ENCODE data around the gene STYXL2. TPM values are rescaled to one million over a fixed set of nuclear protein-coding genes. Genes with fewer than 3 reads are reported as not detected.
A peak's percentile ranks its signal among the peaks of the same experiment; 100 is the strongest.

STYXL2 gene
- total RNA-seq (2014; rRNA removed; shearing (Covaris generic)) (not detected in 2 replicates), total RNA-seq (2022) (not detected in 2 replicates), Bru-seq, nascent RNA (not detected), BruChase-seq, experiment 1, labeled RNA remaining after a 6-hour chase (not detected), BruChase-seq, experiment 2, labeled RNA remaining after a 2-hour chase (not detected)
- long read RNA-seq, result 0 reads

DNA sequence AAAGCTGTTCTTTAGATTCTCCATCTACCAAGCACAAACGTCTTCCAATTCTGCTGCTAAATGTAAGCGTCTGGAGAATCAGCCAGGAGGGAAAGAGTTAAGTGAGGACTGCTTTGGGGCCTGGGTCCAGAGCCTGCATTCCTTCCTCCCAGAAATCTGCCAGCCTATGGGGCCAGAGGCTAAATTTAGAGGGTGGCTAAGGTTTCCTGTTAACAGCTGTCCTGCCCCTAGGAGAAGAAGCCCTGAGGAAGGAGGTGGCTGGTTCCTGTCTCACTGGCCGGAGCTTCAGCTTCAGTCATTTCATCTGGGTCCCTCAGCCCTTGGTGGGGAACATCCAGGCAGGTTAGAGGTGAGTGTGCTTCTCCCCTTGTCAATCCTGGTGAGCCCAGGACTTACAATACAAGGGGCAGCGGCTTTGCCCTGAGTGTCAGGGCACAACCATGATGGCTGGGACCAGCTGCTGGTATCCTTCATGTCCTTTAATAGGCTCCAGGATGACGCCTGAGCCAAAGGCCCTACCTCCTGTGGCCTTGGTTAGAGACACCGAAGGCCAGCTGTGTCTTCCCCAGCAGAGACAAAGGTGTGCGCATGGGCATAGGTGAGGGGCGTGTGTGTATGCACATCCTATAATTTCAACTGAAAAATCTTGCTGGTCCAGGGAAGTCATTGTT is at the start of gene STYXL2:
Gene STYXL2 (plus strand): TSS at position 230 of the 671 bp plus-strand sequence. CDS start 775 bp downstream, outside the sequence.
- intact Hi-C loops (cut with micrococcal nuclease; ENCODE audit: unreplicated experiment), result no loop called here
- ChIA-PET CTCF (ENCODE audit: unreplicated experiment) (no interaction called here), POLR2A (no interaction called here)
- peaks cover 8% of the 10 kb centered on the region for H3K4me1 ChIP-seq (ENCODE audit: insufficient read depth, low read length, poor library complexity, severe bottlenecking)
- no peaks in the 10 kb centered on the region for H3K36me3 ChIP-seq (ENCODE audit: insufficient read depth, low read length)
- H3K9me3 ChIP-seq (ENCODE audit: low read length), result no peaks in the 10 kb centered on the region
- no peak within 1 kb of the TSS for H3K27ac ChIP-seq (ENCODE audit: low read depth, low read length, poor library complexity, severe bottlenecking)
- no peaks in the 10 kb centered on the region for H4K20me1 ChIP-seq (ENCODE audit: insufficient read depth, low read length)
- H2AFZ ChIP-seq (ENCODE audit: low read length), result no peak within 1 kb of the TSS
- H3K79me2 ChIP-seq (ENCODE audit: insufficient read depth, low read depth, low read length), result no peaks in the 10 kb centered on the region
- no peak for DNase-seq (ENCODE audit: low spot score)
- no peak within 1 kb of the TSS for H3K4me3 ChIP-seq (ENCODE audit: low read depth, low read length, poor library complexity, severe bottlenecking)
- no peak within 1 kb of the TSS for H3K4me2 ChIP-seq (ENCODE audit: low read length)
- no TSS peak for BruUV-seq (replicated peaks)
- TF ChIP-seq EZH2phosphoT487 (IDR thresholded peaks at IDR 0.05; ENCODE audit: borderline replicate concordance, low read depth, low read length), result no peak
- TF ChIP-seq, protein P1, sequence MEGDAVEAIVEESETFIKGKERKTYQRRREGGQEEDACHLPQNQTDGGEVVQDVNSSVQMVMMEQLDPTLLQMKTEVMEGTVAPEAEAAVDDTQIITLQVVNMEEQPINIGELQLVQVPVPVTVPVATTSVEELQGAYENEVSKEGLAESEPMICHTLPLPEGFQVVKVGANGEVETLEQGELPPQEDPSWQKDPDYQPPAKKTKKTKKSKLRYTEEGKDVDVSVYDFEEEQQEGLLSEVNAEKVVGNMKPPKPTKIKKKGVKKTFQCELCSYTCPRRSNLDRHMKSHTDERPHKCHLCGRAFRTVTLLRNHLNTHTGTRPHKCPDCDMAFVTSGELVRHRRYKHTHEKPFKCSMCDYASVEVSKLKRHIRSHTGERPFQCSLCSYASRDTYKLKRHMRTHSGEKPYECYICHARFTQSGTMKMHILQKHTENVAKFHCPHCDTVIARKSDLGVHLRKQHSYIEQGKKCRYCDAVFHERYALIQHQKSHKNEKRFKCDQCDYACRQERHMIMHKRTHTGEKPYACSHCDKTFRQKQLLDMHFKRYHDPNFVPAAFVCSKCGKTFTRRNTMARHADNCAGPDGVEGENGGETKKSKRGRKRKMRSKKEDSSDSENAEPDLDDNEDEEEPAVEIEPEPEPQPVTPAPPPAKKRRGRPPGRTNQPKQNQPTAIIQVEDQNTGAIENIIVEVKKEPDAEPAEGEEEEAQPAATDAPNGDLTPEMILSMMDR (conservative IDR thresholded peaks at IDR 0.05; ENCODE audit: low read length), result no peak
- no peaks in the 10 kb centered on the region for H3K9me2 ChIP-seq (ENCODE audit: insufficient read depth, low read length)

DNA sequence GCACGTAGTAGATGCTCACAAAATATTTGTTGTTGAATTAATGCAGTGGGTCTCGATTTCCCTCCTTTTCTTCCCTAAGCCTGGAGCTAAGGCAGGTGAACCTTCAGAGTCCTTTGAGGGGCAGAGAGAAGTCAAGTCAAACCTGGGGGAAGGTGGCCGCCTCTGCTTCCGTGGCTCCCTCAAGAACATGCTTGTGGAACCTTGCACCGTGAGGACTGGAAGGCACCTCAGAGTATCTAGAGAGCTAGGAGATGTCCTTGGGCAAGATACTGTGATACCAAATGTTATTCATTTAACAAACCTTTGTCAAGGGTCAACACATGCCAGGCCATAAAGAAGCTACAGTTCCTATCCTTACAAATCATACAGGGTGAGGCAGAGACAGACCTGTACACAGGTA is 42.0 kb upstream of the STYXL2 start:
- Histone ChIP-seq H3K4me1 (ENCODE audit: insufficient read depth, low read length, poor library complexity, severe bottlenecking) (no peaks in the 10 kb centered on the region), H3K4me3 (ENCODE audit: low read depth, low read length, poor library complexity, severe bottlenecking) (no peak overlapping the region), H3K79me2 (ENCODE audit: insufficient read depth, low read depth, low read length) (no peaks in the 10 kb centered on the region), H3K4me2 (ENCODE audit: low read length) (no peak overlapping the region), H3K9me3 (ENCODE audit: low read length) (no peaks in the 10 kb centered on the region), H3K36me3 (ENCODE audit: insufficient read depth, low read length) (no peaks in the 10 kb centered on the region), H2AFZ (ENCODE audit: low read length) (no peak overlapping the region), H4K20me1 (ENCODE audit: insufficient read depth, low read length) (no peaks in the 10 kb centered on the region), H3K27ac (ENCODE audit: low read depth, low read length, poor library complexity, severe bottlenecking) (no peak overlapping the region), H3K9me2 (ENCODE audit: insufficient read depth, low read length) (no peaks in the 10 kb centered on the region)
- no peak for DNase-seq (ENCODE audit: low spot score)
- ChIA-PET CTCF (ENCODE audit: unreplicated experiment) (interaction anchor here (0.6 to 1.2 kb wide), 3 partner anchors 57 to 143 kb away, joined by 3 to 4 read pairs (median 3); no protein-coding TSS in a partner anchor), POLR2A (interaction anchor here (0.5 kb wide), 1 partner anchor 206 kb away, joined by 3 read pairs; no protein-coding TSS in a partner anchor)
- BruUV-seq (replicated peaks), result no TSS peak
- intact Hi-C loops (cut with micrococcal nuclease; ENCODE audit: unreplicated experiment), result no loop called here
- TF ChIP-seq, protein P1 (conservative IDR thresholded peaks at IDR 0.05; ENCODE audit: low read length), result no peak
- TF ChIP-seq EZH2phosphoT487 (IDR thresholded peaks at IDR 0.05; ENCODE audit: borderline replicate concordance, low read depth, low read length), result no peak

DNA sequence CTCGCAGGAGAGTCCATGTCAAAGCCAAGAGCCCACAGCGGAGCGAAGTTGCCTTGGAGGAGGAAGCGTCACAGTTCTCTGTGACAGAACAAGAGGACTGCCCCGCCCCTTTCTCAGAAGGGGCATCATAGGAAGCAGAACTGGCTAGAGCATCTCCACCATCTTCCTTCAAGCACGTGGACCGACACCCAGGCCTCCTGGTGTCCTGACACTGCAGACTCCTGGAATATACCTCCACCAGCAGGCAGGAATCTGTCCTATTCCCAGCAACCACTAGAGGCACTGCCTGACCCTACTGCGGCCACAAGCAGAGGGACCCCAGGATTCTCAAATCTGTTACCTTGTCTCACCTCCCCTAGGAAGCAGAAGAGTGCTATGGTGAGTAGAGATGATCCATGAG is 41.5 kb upstream of the STYXL2 start:
- CTCF ChIA-PET (ENCODE audit: unreplicated experiment), result interaction anchor here (1.2 kb wide), 1 partner anchor 143 kb away, joined by 4 read pairs; no protein-coding TSS in a partner anchor
- DNase-seq (ENCODE audit: low spot score), result peak; percentile 24
- no peaks in the 10 kb centered on the region for H3K9me3 ChIP-seq (ENCODE audit: low read length)
- POLR2A ChIA-PET, result no interaction called here
- H2AFZ ChIP-seq (ENCODE audit: low read length), result no peak overlapping the region
- no peaks in the 10 kb centered on the region for H4K20me1 ChIP-seq (ENCODE audit: insufficient read depth, low read length)
- no peaks in the 10 kb centered on the region for H3K79me2 ChIP-seq (ENCODE audit: insufficient read depth, low read depth, low read length)
- no peaks in the 10 kb centered on the region for H3K9me2 ChIP-seq (ENCODE audit: insufficient read depth, low read length)
- TF ChIP-seq EZH2phosphoT487 (IDR thresholded peaks at IDR 0.05; ENCODE audit: borderline replicate concordance, low read depth, low read length), result no peak
- TF ChIP-seq, protein P1 (conservative IDR thresholded peaks at IDR 0.05; ENCODE audit: low read length), result peak; percentile 67
- no peak overlapping the region for H3K4me3 ChIP-seq (ENCODE audit: low read depth, low read length, poor library complexity, severe bottlenecking)
- H3K27ac ChIP-seq (ENCODE audit: low read depth, low read length, poor library complexity, severe bottlenecking), result no peak overlapping the region
- BruUV-seq (replicated peaks), result no TSS peak
- intact Hi-C loops (cut with micrococcal nuclease; ENCODE audit: unreplicated experiment), result no loop called here
- H3K4me2 ChIP-seq (ENCODE audit: low read length), result no peak overlapping the region
- H3K4me1 ChIP-seq (ENCODE audit: insufficient read depth, low read length, poor library complexity, severe bottlenecking), result no peaks in the 10 kb centered on the region
- no peaks in the 10 kb centered on the region for H3K36me3 ChIP-seq (ENCODE audit: insufficient read depth, low read length)
